Keratinocyte (primary cell): ENCODE data around the gene CHIT1. TPM values are rescaled to one million over a fixed set of nuclear protein-coding genes. Genes with fewer than 3 reads are reported as not detected.

Experiments
- DNase-seq: peaks from one replicate; pipeline ENCODE4 v3.0.0-alpha.2; 2011; ENCODE audit warnings: low read depth, missing footprints, low spot score
- FAIRE-seq: peaks from 2 replicates; lab custom pipeline; 2011; peaks lifted over from hg19 to GRCh38; lab: Jason Lieb, UNC
- H2AFZ ChIP-seq: 2 replicates; pipeline ENCODE4 v1.6.0; 2012; ENCODE audit warnings: low read length, control low read depth, inconsistent platforms; ENCODE audit not compliant: control insufficient read depth
- H3K27ac ChIP-seq: 2 replicates; pipeline ENCODE4 v1.5.1; 2011; ENCODE audit warnings: low read length; ENCODE audit not compliant: control insufficient read depth, insufficient read depth
- H3K27me3 ChIP-seq: 3 replicates; pipeline ENCODE4 v1.6.0; 2011; ENCODE audit warnings: low read length; ENCODE audit not compliant: control insufficient read depth, insufficient read depth; ENCODE audit errors: extremely low read depth
- H3K36me3 ChIP-seq, 2 experiments: 2 replicates in 1 of 2; 3 replicates in 1 of 2; pipeline ENCODE4 v1.5.1; 2011; ENCODE audit warnings: low read length in 2 of 2, mild to moderate bottlenecking in 1 of 2; ENCODE audit not compliant: control insufficient read depth in 2 of 2, insufficient read depth in 2 of 2; ENCODE audit errors: extremely low read depth in 1 of 2
- H3K4me1 ChIP-seq: 3 replicates; pipeline ENCODE4 v1.5.1; 2011; ENCODE audit warnings: low read length; ENCODE audit not compliant: control insufficient read depth, insufficient read depth; ENCODE audit errors: extremely low read depth
- H3K4me2 ChIP-seq: 3 replicates; pipeline ENCODE4 v1.6.0; 2011; ENCODE audit warnings: low read depth, low read length; ENCODE audit not compliant: control insufficient read depth, insufficient read depth; ENCODE audit errors: extremely low read depth
- H3K4me3 ChIP-seq, 3 experiments: fragments of 200-600 bp in 1 of 3; sonication (generic) in 1 of 3; 2 replicates in 2 of 3; 3 replicates in 1 of 3; pipeline ENCODE4 v1.5.1; 2011 to 2016; ENCODE audit warnings: low read length in 3 of 3, mild to moderate bottlenecking in 3 of 3, control low read depth in 2 of 3, inconsistent platforms in 1 of 3, low read depth in 1 of 3, mixed read lengths in 1 of 3, mixed run types in 1 of 3, moderate library complexity in 1 of 3; ENCODE audit not compliant: control insufficient read depth in 2 of 3, insufficient read depth in 2 of 3; ENCODE audit errors: extremely low read depth in 1 of 3
- H3K79me2 ChIP-seq: 2 replicates; pipeline ENCODE4 v1.6.0; 2012; ENCODE audit warnings: low read length; ENCODE audit not compliant: control insufficient read depth, insufficient read depth
- H3K9ac ChIP-seq: 3 replicates; pipeline ENCODE4 v1.6.0; 2011; ENCODE audit warnings: low read length; ENCODE audit not compliant: control insufficient read depth, insufficient read depth; ENCODE audit errors: extremely low read depth
- H3K9me1 ChIP-seq: 3 replicates; pipeline ENCODE4 v1.6.0; 2011; ENCODE audit warnings: low read length; ENCODE audit not compliant: control insufficient read depth, insufficient read depth; ENCODE audit errors: extremely low read depth
- H3K9me3 ChIP-seq: 2 replicates; pipeline ENCODE4 v1.5.1; 2012; ENCODE audit warnings: low read depth, low read length; ENCODE audit not compliant: control insufficient read depth
- H4K20me1 ChIP-seq: 3 replicates; pipeline ENCODE4 v1.6.0; 2011; ENCODE audit warnings: low read length; ENCODE audit not compliant: control insufficient read depth, insufficient read depth; ENCODE audit errors: extremely low read depth
- CTCF ChIP-seq, 3 experiments: IDR thresholded peaks in 1 of 3; conservative IDR thresholded peaks in 1 of 3; optimal IDR thresholded peaks in 1 of 3; 2 replicates in 2 of 3; 3 replicates in 1 of 3; pipeline versions ENCODE3 to v1.5.1; 2011; ENCODE audit warnings: low read length in 3 of 3, mild to moderate bottlenecking in 3 of 3, moderate library complexity in 2 of 3, control low read depth in 1 of 3, inconsistent platforms in 1 of 3; ENCODE audit not compliant: insufficient read depth in 2 of 3; ENCODE audit errors: extremely low read depth in 1 of 3
- EZH2 ChIP-seq: IDR thresholded peaks from one replicate; pipeline ENCODE4 v1.6.1; 2012; ENCODE audit warnings: inconsistent platforms, mild to moderate bottlenecking, low read length, moderate library complexity
- dilution Hi-C: fragments of 300-500 bp; cut with MboI; formaldehyde crosslinking; loops from one replicate; pipeline ENCODE4 v1.7.0; 2020; ENCODE audit warnings: low sequenced_read_pairs; ENCODE audit not compliant: extremely low pct_ligation_motif_present
- polyA plus RNA-seq, 5 experiments: library from polyadenylated mRNA; depleted of rRNA in 3 of 5; stranded (reverse) in 3 of 5; stranded (forward) in 1 of 5; unstranded in 1 of 5; fragments of >200 nt; gene quantifications; 1 replicate in 1 of 5; 2 replicates in 3 of 5; 3 replicates in 1 of 5; pipeline versions ENCODE4 v1.2.1 to v1.2.3, GENCODE V29; 2011 to 2012; ENCODE audit warnings: missing spikeins in 2 of 5, low read depth in 1 of 5, low replicate concordance in 1 of 5

Gene CHIT1
- polyA plus RNA-seq, 1 donor (not counting 4 experiments of a cell fraction or from before 2014, with no cell fraction given): not detected

DNA sequence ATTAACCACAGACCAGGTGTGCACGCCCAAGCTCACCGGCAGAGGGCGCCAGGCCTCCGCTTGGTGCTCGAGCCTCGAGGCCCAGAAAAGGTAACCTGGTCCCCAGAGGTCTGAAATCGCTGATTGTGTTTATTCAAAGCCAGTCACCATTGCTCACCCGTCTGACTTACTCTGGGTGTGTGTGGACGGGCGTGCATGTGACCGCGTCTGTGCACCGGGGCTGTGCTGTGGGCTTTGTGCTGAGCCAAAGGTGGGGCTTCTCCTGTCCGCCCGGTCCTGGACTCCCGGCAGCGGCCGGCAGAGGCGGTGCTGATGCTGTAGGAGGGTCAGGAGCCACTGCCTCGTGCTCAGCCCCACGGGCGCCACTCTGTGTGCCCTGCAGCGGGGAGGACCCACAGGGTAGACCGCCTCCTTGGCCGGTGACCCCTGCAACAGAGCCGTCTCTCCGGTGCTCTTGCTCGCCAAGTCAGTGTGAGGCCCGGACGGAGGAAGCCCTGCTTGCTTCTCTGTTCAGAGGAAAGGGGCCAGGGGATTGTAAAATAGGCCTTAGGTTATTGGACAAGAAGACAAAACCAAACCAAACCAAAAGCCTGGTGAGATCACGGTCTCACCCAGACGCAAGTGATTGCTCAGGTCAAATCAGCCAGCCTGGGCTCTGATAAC, 43.9 kb upstream of the CHIT1 start:
- no peaks in the 10 kb centered on the region for H3K9me3 ChIP-seq
- TF ChIP-seq EZH2: no peak
- peak; percentile 99 for TF ChIP-seq CTCF (optimal IDR thresholded peaks at IDR 0.05 in 1 of 3, IDR thresholded peaks at IDR 0.05 in 1 of 3, conservative IDR thresholded peaks at IDR 0.05 in 1 of 3; ENCODE audit: extremely low read depth in 1 of 3, insufficient read depth in 2 of 3, low read length in 3 of 3)
- dilution Hi-C loops: loop anchor here (25.0 kb wide), 1 partner anchor 236 kb away; the partner anchor contains the start of gene PPFIA4
- peak overlapping the region; percentile 30 for H3K27ac ChIP-seq
- no peaks in the 10 kb centered on the region for H4K20me1 ChIP-seq
- H3K79me2 ChIP-seq: no peaks in the 10 kb centered on the region
- no peaks in the 10 kb centered on the region for H3K9me1 ChIP-seq
- peak overlapping the region; percentile 30 for H2AFZ ChIP-seq
- no peaks in the 10 kb centered on the region for H3K27me3 ChIP-seq
- no peak overlapping the region for H3K4me3 ChIP-seq
- peak; percentile 90 for DNase-seq
- H3K4me1 ChIP-seq: peaks cover 33% of the 10 kb centered on the region
- FAIRE-seq: peak; percentile 43
- peak overlapping the region; percentile 30 for H3K4me2 ChIP-seq
- peak overlapping the region; percentile 28 for H3K9ac ChIP-seq
- no peaks in the 10 kb centered on the region for H3K36me3 ChIP-seq

DNA sequence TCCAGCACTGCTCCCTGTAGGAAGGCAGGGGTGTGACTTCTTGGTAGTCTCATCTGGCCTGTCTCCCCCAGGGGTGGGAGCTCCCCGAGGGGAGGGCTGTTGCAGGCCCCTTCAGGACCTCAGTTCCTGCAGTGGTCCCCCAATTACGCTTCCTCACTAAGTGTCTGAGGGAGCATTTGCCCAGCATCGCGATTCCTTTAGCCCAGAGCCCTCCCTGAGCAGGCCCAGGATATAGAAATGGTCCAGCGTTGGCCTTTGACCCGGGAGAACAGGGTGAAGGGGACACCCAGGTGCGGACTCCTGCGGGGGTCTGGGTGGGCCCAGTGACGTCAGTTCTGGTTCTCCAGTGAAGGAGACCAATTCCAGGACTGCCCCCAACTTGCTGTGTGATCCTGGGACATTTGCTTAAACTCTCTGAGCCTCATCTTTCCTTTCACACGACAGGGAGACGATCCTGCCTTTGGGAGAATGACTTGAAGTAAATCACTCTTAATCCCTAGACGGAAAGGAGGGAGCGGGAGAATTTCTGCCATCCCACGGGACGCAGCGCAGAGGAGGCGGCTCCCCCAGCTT, 43.2 kb upstream of the CHIT1 start:
- DNase-seq (no peak), FAIRE-seq (no peak)
- H3K9me3 ChIP-seq: no peaks in the 10 kb centered on the region
- dilution Hi-C loops: loop anchor here (25.0 kb wide), 1 partner anchor 235 kb away; the partner anchor contains the start of gene PPFIA4
- no peaks in the 10 kb centered on the region for H3K36me3 ChIP-seq
- H3K4me2 ChIP-seq: peak overlapping the region; percentile 30
- no peak overlapping the region for H3K27ac ChIP-seq
- H3K4me1 ChIP-seq: peaks cover 30% of the 10 kb centered on the region
- H3K9ac ChIP-seq: no peak overlapping the region
- H2AFZ ChIP-seq: no peak overlapping the region
- H3K9me1 ChIP-seq: no peaks in the 10 kb centered on the region
- H4K20me1 ChIP-seq: no peaks in the 10 kb centered on the region
- no peak overlapping the region for H3K4me3 ChIP-seq
- no peaks in the 10 kb centered on the region for H3K27me3 ChIP-seq
- TF ChIP-seq CTCF (optimal IDR thresholded peaks at IDR 0.05 in 1 of 3, IDR thresholded peaks at IDR 0.05 in 1 of 3, conservative IDR thresholded peaks at IDR 0.05 in 1 of 3; ENCODE audit: extremely low read depth in 1 of 3, insufficient read depth in 2 of 3, low read length in 3 of 3) (no peak), EZH2 (no peak)
- no peaks in the 10 kb centered on the region for H3K79me2 ChIP-seq
